H1 (cell line): ENCODE results near the gene ITPR3. TPM values are rescaled to one million over a fixed set of nuclear protein-coding genes. Genes with fewer than 3 reads are reported as not detected.

Source experiments
- CHD2 ChIP-seq: IDR thresholded peaks from 2 replicates; pipeline ENCODE4 v1.6.1; 2012; ENCODE audit warnings: low read length, improper control_type of control experiment
- EGR1 ChIP-seq: IDR thresholded peaks from 2 replicates; pipeline ENCODE4 v1.6.1; 2011; ENCODE audit warnings: low read depth, low read length, borderline replicate concordance
- HDAC2 ChIP-seq, 2 experiments: fragments of 300-600 bp in 1 of 2; sonication (generic) in 1 of 2; IDR thresholded peaks; 2 replicates each; pipeline ENCODE4 v1.6.1; 2011 to 2012; ENCODE audit warnings: low read depth in 2 of 2, low read length in 2 of 2, mild to moderate bottlenecking in 2 of 2, moderate library complexity in 2 of 2, borderline replicate concordance in 1 of 2, inconsistent platforms in 1 of 2
- HDAC6 ChIP-seq: IDR thresholded peaks from one replicate; pipeline ENCODE4 v1.7.1; 2012; ENCODE audit warnings: low read depth, mild to moderate bottlenecking, inconsistent platforms, low read length, moderate library complexity
- NANOG ChIP-seq: IDR thresholded peaks from 2 replicates; pipeline ENCODE4 v1.6.1; 2011; ENCODE audit warnings: low read length, low read depth, mild to moderate bottlenecking, inconsistent platforms; ENCODE audit not compliant: insufficient read depth, poor library complexity, severe bottlenecking
- POLR2AphosphoS5 ChIP-seq: IDR thresholded peaks from 2 replicates; pipeline ENCODE4 v1.6.1; 2011; ENCODE audit warnings: low read depth, low read length
- RAD21 ChIP-seq, 2 experiments: IDR thresholded peaks in 1 of 2; conservative IDR thresholded peaks in 1 of 2; 2 replicates each; pipeline ENCODE4 v1.6.1; 2011; ENCODE audit warnings: low read depth in 2 of 2, low read length in 2 of 2, improper control_type of control experiment in 1 of 2, inconsistent platforms in 1 of 2, mild to moderate bottlenecking in 1 of 2, moderate library complexity in 1 of 2
- SAP30 ChIP-seq: fragments of 300-600 bp; sonication (generic); IDR thresholded peaks from 2 replicates; pipeline ENCODE4 v1.7.1; 2012; ENCODE audit warnings: low read length, moderate library complexity, mild to moderate bottlenecking, inconsistent platforms; ENCODE audit not compliant: insufficient read depth, insufficient replicate concordance
- SUZ12 ChIP-seq: fragments of 200-600 bp; sonication (generic); IDR thresholded peaks from 2 replicates; pipeline ENCODE4 v1.6.1; 2012; ENCODE audit warnings: mild to moderate bottlenecking, inconsistent platforms, low read length, moderate library complexity, mixed read lengths
- polyA plus RNA-seq, 7 experiments: library from polyadenylated mRNA; depleted of rRNA in 3 of 7; stranded (reverse) in 5 of 7; unstranded in 2 of 7; fragments of >200 nt in 5 of 7; fragments of 200-250 nt in 2 of 7; gene quantifications; 1 replicate in 5 of 7; 2 replicates in 1 of 7; 4 replicates in 1 of 7; pipeline versions ENCODE4 v1.2.1 to v1.2.3, GENCODE V29; 2011 to 2013; ENCODE audit warnings: missing spikeins in 2 of 7, mixed read lengths in 2 of 7
- total RNA-seq: library from RNA; stranded (reverse); fragmentation: NEBNext Ultra II Directional; extraction: Animal tissue kit (Norgen Biotek cat#: 25700); gene quantifications from 2 replicates; pipeline ENCODE4 v1.2.1, GENCODE V29; 2021

ITPR3 gene
- total and polyA plus RNA-seq, 2 of the 8 experiments (the other 6 are each of a cell fraction or from before 2014, with no cell fraction given) = 29.1 to 45.7 TPM

DNA sequence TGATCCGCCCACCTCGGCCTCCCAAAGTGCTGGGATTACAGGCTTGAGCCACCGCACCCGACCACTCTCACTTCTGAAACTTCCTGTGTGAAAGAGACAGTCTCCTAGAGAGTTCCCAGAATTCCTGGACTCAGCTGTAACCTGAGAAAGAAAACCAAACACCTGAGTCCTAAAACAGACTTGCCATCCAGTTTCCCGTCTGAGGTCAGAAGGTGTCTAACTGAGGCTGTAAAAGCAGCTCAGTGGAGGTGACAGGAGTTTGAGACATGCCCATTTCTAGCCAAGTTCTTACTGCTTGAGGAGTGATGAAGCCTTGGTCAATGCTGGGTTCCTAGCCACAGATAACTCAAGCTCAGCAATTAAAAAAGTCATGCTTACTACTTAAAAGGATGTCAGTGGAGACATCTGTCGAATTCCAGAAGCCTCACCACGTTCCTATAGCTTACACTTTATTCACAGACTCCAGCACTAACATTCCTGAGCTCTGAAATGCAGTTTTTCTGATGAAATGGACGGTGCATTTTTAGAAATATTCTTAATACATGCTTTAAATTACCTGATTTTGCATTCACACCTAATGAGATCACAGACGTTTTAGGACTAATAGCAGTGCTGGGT, 84.3 kb downstream of the ITPR3 start (continued):
- TF ChIP-seq NANOG (no peak), SAP30 (no peak), SUZ12 (no peak), EGR1 (no peak), RAD21 (IDR thresholded peaks at IDR 0.05 in 1 of 2, conservative IDR thresholded peaks at IDR 0.05 in 1 of 2; ENCODE audit: low read depth in 2 of 2, low read length in 2 of 2) (no peak), POLR2AphosphoS5 (no peak), HDAC6 (no peak), CHD2 (no peak), HDAC2 (IDR thresholded peaks at IDR 0.05; ENCODE audit: borderline replicate concordance in 1 of 2, low read depth in 2 of 2, low read length in 2 of 2) (no peak)
